ENCODE results near the gene FEZF2.

DNA sequence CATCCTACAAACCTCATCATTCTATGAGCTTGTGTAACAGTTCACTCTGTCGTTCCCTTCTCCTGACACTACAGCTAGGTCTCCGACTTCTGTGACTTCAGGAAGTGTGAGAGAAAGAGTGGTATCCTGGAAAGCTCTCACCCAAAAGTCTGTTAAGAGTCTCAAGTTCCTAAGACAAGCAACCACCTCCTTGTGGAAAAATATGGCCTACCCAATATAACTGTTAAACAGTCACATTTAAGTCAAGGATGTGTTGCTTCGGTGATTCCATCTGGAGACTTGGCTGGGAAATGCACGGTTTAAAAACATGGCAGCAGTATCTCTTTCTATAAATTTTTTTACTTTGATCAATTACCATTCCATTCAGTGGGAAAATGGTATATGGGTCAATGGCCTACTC, 13.8 kb downstream of the FEZF2 start:
- no peak for TF ChIP-seq POLR2AphosphoS5 (IDR thresholded peaks at IDR 0.05; ENCODE audit: borderline replicate concordance, low read depth, low read length)
- no peak for TF ChIP-seq EZH2 (IDR thresholded peaks at IDR 0.05)

Data from SK-N-MC (cell line).